HEK293 (cell line): ENCODE measurements around the gene PLCB1.

Source experiments
- CTCF ChIA-PET: fragments of 350-600 bp; formaldehyde crosslinking; extraction: SDS; loops from one replicate; lab custom pipeline; 2021; ENCODE audit warnings: antibody characterized with exemption; lab: Yijun Ruan, JAX
- POLR2A ChIA-PET: fragments of 300-600 bp; formaldehyde crosslinking; extraction: SDS; loops from one replicate; lab custom pipeline; 2020; ENCODE audit warnings: antibody characterized with exemption, inconsistent platforms; lab: Yijun Ruan, JAX
- H3K27ac ChIP-seq: fragments of 200-500 bp; sonication (Bioruptor generic); 2 replicates; pipeline ENCODE4 v1.5.1; 2014; ENCODE audit warnings: low read depth, low read length, control low read depth, inconsistent platforms; ENCODE audit errors: extremely low read depth
- H3K36me3 ChIP-seq, 2 experiments: fragments of 200-500 bp in 1 of 2; sonication (Bioruptor generic) in 1 of 2; 1 replicate in 1 of 2; 2 replicates in 1 of 2; pipeline ENCODE4 v1.5.1; 2014 to 2017; ENCODE audit warnings: inconsistent platforms in 2 of 2, low read length in 2 of 2; ENCODE audit not compliant: control insufficient read depth in 2 of 2, insufficient read depth in 1 of 2
- H3K4me1 ChIP-seq: fragments of 200-500 bp; sonication (Bioruptor generic); 2 replicates; pipeline ENCODE4 v1.5.1; 2014; ENCODE audit warnings: mild to moderate bottlenecking, low read length, inconsistent platforms; ENCODE audit not compliant: control insufficient read depth, insufficient read depth
- H3K4me3 ChIP-seq: 2 replicates; pipeline ENCODE4 v1.5.1; 2011; ENCODE audit warnings: low read depth, mild to moderate bottlenecking, control low read depth, low read length, moderate library complexity
- H3K9me3 ChIP-seq: fragments of 200-500 bp; sonication (Bioruptor generic); 2 replicates; pipeline ENCODE4 v1.5.1; 2014; ENCODE audit warnings: low read depth, low read length, inconsistent platforms; ENCODE audit not compliant: control insufficient read depth, insufficient read depth
- EGR2 ChIP-seq: fragments of 450-650 bp; formaldehyde crosslinking; IDR thresholded peaks from 2 replicates; pipeline ENCODE4 v1.5.1; 2016; ENCODE audit warnings: low read depth, missing biosample characterization, missing genetic modification characterization
- GLIS1 ChIP-seq: fragments of 450-650 bp; formaldehyde crosslinking; IDR thresholded peaks from 2 replicates; pipeline ENCODE4 v1.5.1; 2016; ENCODE audit warnings: missing biosample characterization, missing genetic modification characterization
- PRDM2 ChIP-seq: fragments of 450-650 bp; formaldehyde crosslinking; IDR thresholded peaks from 2 replicates; pipeline ENCODE4 v1.5.1; 2016; ENCODE audit warnings: missing biosample characterization, missing genetic modification characterization, borderline replicate concordance
- SETDB1 ChIP-seq: IDR thresholded peaks from one replicate; pipeline ENCODE4 v1.6.1; 2017; ENCODE audit warnings: mild to moderate bottlenecking, low read length, moderate library complexity, mixed read lengths; ENCODE audit not compliant: insufficient read length
- YY2 ChIP-seq: fragments of 450-650 bp; formaldehyde crosslinking; IDR thresholded peaks from 2 replicates; pipeline ENCODE4 v1.5.1; 2016; ENCODE audit warnings: missing biosample characterization, missing genetic modification characterization
- ZBTB1 ChIP-seq: fragments of 450-650 bp; formaldehyde crosslinking; IDR thresholded peaks from 2 replicates; pipeline ENCODE4 v1.5.1; 2016; ENCODE audit warnings: missing biosample characterization, missing genetic modification characterization
- ZBTB20 ChIP-seq: fragments of 450-650 bp; formaldehyde crosslinking; IDR thresholded peaks from 2 replicates; pipeline ENCODE4 v1.5.1; 2016; ENCODE audit warnings: missing biosample characterization, missing genetic modification characterization
- ZBTB49 ChIP-seq: fragments of 450-650 bp; formaldehyde crosslinking; IDR thresholded peaks from 2 replicates; pipeline ENCODE4 v1.5.1; 2016; ENCODE audit warnings: missing biosample characterization, missing genetic modification characterization, low read depth
- ZNF157 ChIP-seq: fragments of 450-650 bp; formaldehyde crosslinking; IDR thresholded peaks from 2 replicates; pipeline ENCODE4 v1.5.1; 2016; ENCODE audit warnings: missing biosample characterization, missing genetic modification characterization
- ZNF211 ChIP-seq: fragments of 450-650 bp; formaldehyde crosslinking; IDR thresholded peaks from 2 replicates; pipeline ENCODE4 v1.5.1; 2016; ENCODE audit warnings: low read depth, missing biosample characterization, missing genetic modification characterization
- ZNF311 ChIP-seq: fragments of 450-650 bp; formaldehyde crosslinking; IDR thresholded peaks from 2 replicates; pipeline ENCODE4 v1.5.1; 2017; ENCODE audit warnings: missing biosample characterization, missing genetic modification characterization, borderline replicate concordance
- ZNF335 ChIP-seq: fragments of 450-650 bp; formaldehyde crosslinking; conservative IDR thresholded peaks from 2 replicates; pipeline ENCODE4 v1.5.1; 2016; ENCODE audit warnings: missing biosample characterization, missing genetic modification characterization
- ZNF354C ChIP-seq: fragments of 450-650 bp; formaldehyde crosslinking; IDR thresholded peaks from 2 replicates; pipeline ENCODE4 v1.5.1; 2016; ENCODE audit warnings: missing biosample characterization, missing genetic modification characterization, low read depth, borderline replicate concordance
- ZNF416 ChIP-seq: fragments of 450-650 bp; formaldehyde crosslinking; IDR thresholded peaks from 2 replicates; pipeline ENCODE4 v1.5.1; 2016; ENCODE audit warnings: missing biosample characterization, missing genetic modification characterization
- ZNF433 ChIP-seq: fragments of 450-650 bp; formaldehyde crosslinking; IDR thresholded peaks from 2 replicates; pipeline ENCODE4 v1.5.1; 2016; ENCODE audit warnings: missing biosample characterization, missing genetic modification characterization, low read depth
- ZNF560 ChIP-seq: fragments of 450-650 bp; formaldehyde crosslinking; IDR thresholded peaks from 2 replicates; pipeline ENCODE4 v1.5.1; 2017; ENCODE audit warnings: missing biosample characterization, missing genetic modification characterization, borderline replicate concordance
- ZNF561 ChIP-seq: fragments of 450-650 bp; IDR thresholded peaks from 2 replicates; pipeline ENCODE4 v1.5.1; 2018; ENCODE audit warnings: missing biosample characterization, missing genetic modification characterization, borderline replicate concordance
- ZNF585B ChIP-seq: fragments of 450-650 bp; formaldehyde crosslinking; IDR thresholded peaks from 2 replicates; pipeline ENCODE4 v1.5.1; 2016; ENCODE audit warnings: missing biosample characterization, missing genetic modification characterization
- ZNF621 ChIP-seq: fragments of 450-650 bp; formaldehyde crosslinking; IDR thresholded peaks from 2 replicates; pipeline ENCODE4 v1.5.1; 2017; ENCODE audit warnings: missing biosample characterization, missing genetic modification characterization
- ZNF623 ChIP-seq: fragments of 450-650 bp; formaldehyde crosslinking; IDR thresholded peaks from 2 replicates; pipeline ENCODE4 v1.5.1; 2016; ENCODE audit warnings: missing biosample characterization, missing genetic modification characterization
- ZNF660 ChIP-seq: fragments of 450-650 bp; IDR thresholded peaks from 2 replicates; pipeline ENCODE4 v1.5.1; 2018; ENCODE audit warnings: missing biosample characterization, mild to moderate bottlenecking, missing genetic modification characterization
- ZNF664 ChIP-seq: fragments of 450-650 bp; formaldehyde crosslinking; IDR thresholded peaks from 2 replicates; pipeline ENCODE4 v1.5.1; 2016; ENCODE audit warnings: missing biosample characterization, missing genetic modification characterization
- ZNF670 ChIP-seq: fragments of 450-650 bp; formaldehyde crosslinking; IDR thresholded peaks from 2 replicates; pipeline ENCODE4 v1.5.1; 2016; ENCODE audit warnings: missing biosample characterization, missing genetic modification characterization, low read depth
- ZNF747 ChIP-seq: fragments of 450-650 bp; formaldehyde crosslinking; IDR thresholded peaks from 2 replicates; pipeline ENCODE4 v1.5.1; 2016; ENCODE audit warnings: missing biosample characterization, missing genetic modification characterization

PLCB1 gene

GRCh38 chr20:8656335-8656734 is 524.3 kb downstream of the PLCB1 start:
- ChIA-PET CTCF (interaction anchor here (0.6 kb wide), 1 partner anchor 145 kb away, joined by 5 read pairs; no protein-coding TSS in a partner anchor), POLR2A (no interaction called here)
- no peaks in the 10 kb centered on the region for H3K9me3 ChIP-seq
- H3K27ac ChIP-seq: no peak overlapping the region
- H3K4me3 ChIP-seq: no peak overlapping the region
- no peaks in the 10 kb centered on the region for H3K4me1 ChIP-seq
- no peaks in the 10 kb centered on the region for H3K36me3 ChIP-seq
- TF ChIP-seq ZNF747 (no peak), ZNF585B (no peak), ZNF311 (tag by site-specific recombination) (no peak), EGR2 (tag by site-specific recombination) (no peak), ZNF664 (tag by site-specific recombination) (no peak), ZNF623 (tag by site-specific recombination) (no peak), ZNF560 (tag by site-specific recombination) (no peak), ZBTB49 (tag by site-specific recombination) (no peak)

GRCh38 chr20:8657664-8658063 is 525.6 kb downstream of the PLCB1 start:
- no peaks in the 10 kb centered on the region for H3K4me1 ChIP-seq
- ChIA-PET POLR2A (no interaction called here), CTCF (no interaction called here)
- no peaks in the 10 kb centered on the region for H3K9me3 ChIP-seq
- no peak overlapping the region for H3K4me3 ChIP-seq
- TF ChIP-seq ZNF561 (tag by site-specific recombination) (no peak), ZNF433 (tag by site-specific recombination) (no peak), GLIS1 (no peak), ZNF416 (tag by site-specific recombination) (no peak), ZNF211 (tag by site-specific recombination) (no peak), ZBTB20 (tag by site-specific recombination) (no peak), ZNF354C (tag by site-specific recombination) (no peak), SETDB1 (no peak), ZBTB1 (no peak), ZNF157 (tag by site-specific recombination) (no peak), ZNF621 (no peak), PRDM2 (tag by site-specific recombination) (no peak), ZNF660 (no peak), ZNF670 (no peak), ZNF335 (tag by site-specific recombination) (no peak), YY2 (tag by site-specific recombination) (no peak)
- H3K27ac ChIP-seq: no peak overlapping the region
- H3K36me3 ChIP-seq: no peaks in the 10 kb centered on the region
